DMS153 treated with DMSO at 0.1 percent for 48 hours (cell line): Measurements from ENCODE around the gene PROSER1.
"Not testable (repeated sequence)": the region's sequence is repeated elsewhere in the genome, so short reads cannot be mapped to it uniquely, and the experiment has no call there.

Source experiments
- DNase-seq: peaks from one replicate; lab custom pipeline; 2025; ENCODE audit not compliant: unreplicated experiment; lab: John Stamatoyannopoulos, UW

Gene PROSER1

GRCh38 chr13:39037880-39038568, at the start of gene PROSER1, which contains the start of gene NHLRC3:
Gene PROSER1 (minus strand): TSS chr13:39038089. CDS start chr13:39037242, 847 bp downstream.
Gene NHLRC3 (plus strand): TSS chr13:39038456. CDS start chr13:39038640, 184 bp downstream.
- peak; percentile 93 for DNase-seq

- DNase-seq = not testable (repeated sequence)
These were observed 48.5 kb upstream of the PROSER1 start for GRCh38 chr13:39086251-39086945.

- no peak for DNase-seq
These were observed 36.1 kb upstream of the PROSER1 start for GRCh38 chr13:39073983-39074382.

GRCh38 chr13:39072842-39073241, 35.0 kb upstream of the PROSER1 start:
- no peak for DNase-seq

GRCh38 chr13:39062004-39062403, 24.1 kb upstream of the PROSER1 start:
- DNase-seq = no peak

- no peak for DNase-seq
These were observed 20.2 kb upstream of the PROSER1 start for GRCh38 chr13:39058040-39058439.

GRCh38 chr13:39056018-39056417, 18.1 kb upstream of the PROSER1 start:
- DNase-seq = no peak

- DNase-seq = no peak
These were observed 16.2 kb upstream of the PROSER1 start for GRCh38 chr13:39054112-39054511.

GRCh38 chr13:39052944-39053343, 15.1 kb upstream of the PROSER1 start:
- no peak for DNase-seq

- DNase-seq = peak; percentile 46
These were observed 13.3 kb upstream of the PROSER1 start for GRCh38 chr13:39051157-39051556.

GRCh38 chr13:39049274-39049673, 11.4 kb upstream of the PROSER1 start:
- DNase-seq = no peak

- no peak for DNase-seq
These were observed 10.9 kb upstream of the PROSER1 start for GRCh38 chr13:39048806-39049205.

- no peak for DNase-seq
These were observed 9.7 kb upstream of the PROSER1 start for GRCh38 chr13:39047560-39047959.

- no peak for DNase-seq
These were observed 6.6 kb upstream of the PROSER1 start for GRCh38 chr13:39044536-39044935.

- DNase-seq = no peak
These were observed 2.3 kb upstream of the PROSER1 start for GRCh38 chr13:39040206-39040605.

- DNase-seq = no peak
These were observed 1.2 kb upstream of the PROSER1 start for GRCh38 chr13:39039041-39039440.

GRCh38 chr13:39038569-39039030, 711 bp upstream of the PROSER1 start:
- no peak for DNase-seq

- peak; percentile 24 for DNase-seq
These were observed 444 bp downstream of the PROSER1 start for GRCh38 chr13:39037410-39037879.

GRCh38 chr13:39036212-39036611, 1.7 kb downstream of the PROSER1 start:
- DNase-seq = no peak

GRCh38 chr13:39035799-39036198, 2.1 kb downstream of the PROSER1 start:
- no peak for DNase-seq

- no peak for DNase-seq
These were observed 2.7 kb downstream of the PROSER1 start for GRCh38 chr13:39035204-39035603.

- DNase-seq = no peak
These were observed 3.8 kb downstream of the PROSER1 start for GRCh38 chr13:39034085-39034484.
